ENCODE measurements around the gene CDH2. TPM values are rescaled to one million over a fixed set of nuclear protein-coding genes. Genes with fewer than 3 reads are reported as not detected.

The CDH2 gene
- total and polyA plus RNA-seq, 7 donors = 0.04 to 4.8 (median 0.52) TPM

- Histone ChIP-seq H3K27ac (no peak overlapping the region), H3K27me3 (ENCODE audit: insufficient read depth in 3 of 3, low read length in 2 of 3) (no peaks in the 10 kb centered on the region), H3K9me3 (no peaks in the 10 kb centered on the region), H3K36me3 (ENCODE audit: insufficient read depth in 1 of 2, low read depth in 1 of 2) (no peaks in the 10 kb centered on the region), H3K4me3 (no peak overlapping the region), H3K4me1 (no peaks in the 10 kb centered on the region)
- ATAC-seq (no peak), DNase-seq (no peak)
- intact Hi-C loops (cut with DNase I) = no loop called here
- TF ChIP-seq CTCF (IDR thresholded peaks at IDR 0.05) = no peak
- WGBS, 3 donors = 86 to 94% (median 93%) methylated on average over 6 of the region's 6 CpGs
Measured at GRCh38 chr18:27995770-27996502, 181.0 kb downstream of the CDH2 start.

GRCh38 chr18:27994571-27994970, 182.4 kb downstream of the CDH2 start:
- Histone ChIP-seq H3K27me3 (ENCODE audit: insufficient read depth in 3 of 3, low read length in 2 of 3) (no peaks in the 10 kb centered on the region), H3K4me1 (no peaks in the 10 kb centered on the region), H3K4me3 (no peak overlapping the region), H3K9me3 (no peaks in the 10 kb centered on the region), H3K27ac (no peak overlapping the region), H3K36me3 (ENCODE audit: insufficient read depth in 1 of 2, low read depth in 1 of 2) (no peaks in the 10 kb centered on the region)
- TF ChIP-seq CTCF (IDR thresholded peaks at IDR 0.05) = no peak
- intact Hi-C loops (cut with DNase I) = no loop called here
- ATAC-seq (no peak), DNase-seq (no peak)
- WGBS, 3 donors = 45 to 52% (median 49%) methylated on average over 3 of the region's 3 CpGs

- Histone ChIP-seq H3K36me3 (ENCODE audit: insufficient read depth in 1 of 2, low read depth in 1 of 2) (no peaks in the 10 kb centered on the region), H3K27ac (no peak overlapping the region), H3K4me1 (no peaks in the 10 kb centered on the region), H3K9me3 (no peaks in the 10 kb centered on the region), H3K4me3 (no peak overlapping the region), H3K27me3 (ENCODE audit: insufficient read depth in 3 of 3, low read length in 2 of 3) (no peaks in the 10 kb centered on the region)
- no peak for TF ChIP-seq CTCF (IDR thresholded peaks at IDR 0.05)
- ATAC-seq (no peak), DNase-seq (no peak)
- 91 to 93% (median 91%) methylated on average over 2 of the region's 2 CpGs for WGBS, 3 donors
- intact Hi-C loops (cut with DNase I) = no loop called here
Measured at GRCh38 chr18:27991391-27991790, 185.5 kb downstream of the CDH2 start.

GRCh38 chr18:27985832-27986231, 191.1 kb downstream of the CDH2 start:
- H3K27ac ChIP-seq = no peak overlapping the region
- no peaks in the 10 kb centered on the region for H3K27me3 ChIP-seq (ENCODE audit: insufficient read depth in 3 of 3, low read length in 2 of 3)
- H3K4me3 ChIP-seq = no peak overlapping the region
- no peaks in the 10 kb centered on the region for H3K36me3 ChIP-seq (ENCODE audit: insufficient read depth in 1 of 2, low read depth in 1 of 2)
- no peak for DNase-seq
- ATAC-seq = no peak
- WGBS, 3 donors = 88 to 92% (median 91%) methylated on average over 7 of the region's 7 CpGs
- no peaks in the 10 kb centered on the region for H3K4me1 ChIP-seq
- no peak for TF ChIP-seq CTCF (IDR thresholded peaks at IDR 0.05)
- H3K9me3 ChIP-seq = no peaks in the 10 kb centered on the region
- intact Hi-C loops (cut with DNase I) = no loop called here

GRCh38 chr18:27983780-27984179, 193.2 kb downstream of the CDH2 start:
- H3K9me3 ChIP-seq = no peaks in the 10 kb centered on the region
- no peaks in the 10 kb centered on the region for H3K36me3 ChIP-seq (ENCODE audit: insufficient read depth in 1 of 2, low read depth in 1 of 2)
- H3K4me3 ChIP-seq = no peak overlapping the region
- no peak overlapping the region for H3K27ac ChIP-seq
- no peaks in the 10 kb centered on the region for H3K27me3 ChIP-seq (ENCODE audit: insufficient read depth in 3 of 3, low read length in 2 of 3)
- no peaks in the 10 kb centered on the region for H3K4me1 ChIP-seq
- DNase-seq (no peak), ATAC-seq (no peak)
- intact Hi-C loops (cut with DNase I) = no loop called here
- no peak for TF ChIP-seq CTCF (IDR thresholded peaks at IDR 0.05)
